ENCODE results near the gene ZNRF1. TPM values are rescaled to one million over a fixed set of nuclear protein-coding genes. Genes with fewer than 3 reads are reported as not detected.
A peak's percentile ranks its signal among the peaks of the same experiment; 100 is the strongest.

The ZNRF1 gene
- total and polyA plus RNA-seq, 2 of the 13 experiments (the other 11 are each of a cell fraction or from before 2014, with no cell fraction given) = 43.9 to 58.7 TPM

GRCh38 chr16:75070012-75070841, 71.4 kb downstream of the ZNRF1 start (continued):
- TF ChIP-seq, protein P1, sequence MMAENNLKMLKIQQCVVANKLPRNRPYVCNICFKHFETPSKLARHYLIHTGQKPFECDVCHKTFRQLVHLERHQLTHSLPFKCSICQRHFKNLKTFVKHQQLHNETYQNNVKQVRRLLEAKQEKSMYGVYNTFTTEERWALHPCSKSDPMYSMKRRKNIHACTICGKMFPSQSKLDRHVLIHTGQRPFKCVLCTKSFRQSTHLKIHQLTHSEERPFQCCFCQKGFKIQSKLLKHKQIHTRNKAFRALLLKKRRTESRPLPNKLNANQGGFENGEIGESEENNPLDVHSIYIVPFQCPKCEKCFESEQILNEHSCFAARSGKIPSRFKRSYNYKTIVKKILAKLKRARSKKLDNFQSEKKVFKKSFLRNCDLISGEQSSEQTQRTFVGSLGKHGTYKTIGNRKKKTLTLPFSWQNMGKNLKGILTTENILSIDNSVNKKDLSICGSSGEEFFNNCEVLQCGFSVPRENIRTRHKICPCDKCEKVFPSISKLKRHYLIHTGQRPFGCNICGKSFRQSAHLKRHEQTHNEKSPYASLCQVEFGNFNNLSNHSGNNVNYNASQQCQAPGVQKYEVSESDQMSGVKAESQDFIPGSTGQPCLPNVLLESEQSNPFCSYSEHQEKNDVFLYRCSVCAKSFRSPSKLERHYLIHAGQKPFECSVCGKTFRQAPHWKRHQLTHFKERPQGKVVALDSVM (CRISPR knock-in tag; IDR thresholded peaks at IDR 0.05) = no peak
- TF ChIP-seq ZNF292 (CRISPR knock-in tag; IDR thresholded peaks at IDR 0.05; ENCODE audit: borderline replicate concordance, low read depth) (peak; percentile 50; the same call in 1 of the 2 replicates), MZF1 (CRISPR knock-in tag; IDR thresholded peaks at IDR 0.05; ENCODE audit: borderline replicate concordance) (no peak), TBL1XR1 (IDR thresholded peaks at IDR 0.05; ENCODE audit: borderline replicate concordance, low read length, partially characterized antibody) (no peak), NR1H2 (CRISPR knock-in tag; IDR thresholded peaks at IDR 0.05; ENCODE audit: borderline replicate concordance, low read depth) (no peak), ZNF281 (CRISPR knock-in tag; IDR thresholded peaks at IDR 0.05; ENCODE audit: borderline replicate concordance) (peak; percentile 46; the same call in 1 of the 2 replicates), AKAP8 (CRISPR knock-in tag; IDR thresholded peaks at IDR 0.05) (no peak), MTF2 (CRISPR knock-in tag; IDR thresholded peaks at IDR 0.05; ENCODE audit: borderline replicate concordance) (no peak), ZSCAN22 (CRISPR knock-in tag; IDR thresholded peaks at IDR 0.05) (no peak), RAD21 (CRISPR knock-in tag; IDR thresholded peaks at IDR 0.05) (no peak), CBX1 (IDR thresholded peaks at IDR 0.05; ENCODE audit: low read depth) (no peak), EP300 (IDR thresholded peaks at IDR 0.05; ENCODE audit: low read depth in 2 of 2, low read length in 2 of 2) (peak; percentile 77 to 79; a peak in 3 of 4 replicates), EP300 (CRISPR knock-in tag; IDR thresholded peaks at IDR 0.05; ENCODE audit: borderline replicate concordance) (peak; percentile 66; the same call in 1 of the 2 replicates), ZKSCAN5 (CRISPR knock-in tag; IDR thresholded peaks at IDR 0.05) (no peak), SMAD1 (CRISPR knock-in tag; IDR thresholded peaks at IDR 0.05; ENCODE audit: borderline replicate concordance, low read depth) (no peak), PHF8 (CRISPR knock-in tag; IDR thresholded peaks at IDR 0.05) (no peak), NCOA2 (CRISPR knock-in tag; IDR thresholded peaks at IDR 0.05) (peak; percentile 79), ZNF543 (CRISPR knock-in tag; IDR thresholded peaks at IDR 0.05) (no peak), ZNF180 (CRISPR knock-in tag; IDR thresholded peaks at IDR 0.05; ENCODE audit: borderline replicate concordance, low read depth) (no peak), RAD51 (IDR thresholded peaks at IDR 0.05; ENCODE audit: borderline replicate concordance) (no peak)
- TF ChIP-seq, protein P2, sequence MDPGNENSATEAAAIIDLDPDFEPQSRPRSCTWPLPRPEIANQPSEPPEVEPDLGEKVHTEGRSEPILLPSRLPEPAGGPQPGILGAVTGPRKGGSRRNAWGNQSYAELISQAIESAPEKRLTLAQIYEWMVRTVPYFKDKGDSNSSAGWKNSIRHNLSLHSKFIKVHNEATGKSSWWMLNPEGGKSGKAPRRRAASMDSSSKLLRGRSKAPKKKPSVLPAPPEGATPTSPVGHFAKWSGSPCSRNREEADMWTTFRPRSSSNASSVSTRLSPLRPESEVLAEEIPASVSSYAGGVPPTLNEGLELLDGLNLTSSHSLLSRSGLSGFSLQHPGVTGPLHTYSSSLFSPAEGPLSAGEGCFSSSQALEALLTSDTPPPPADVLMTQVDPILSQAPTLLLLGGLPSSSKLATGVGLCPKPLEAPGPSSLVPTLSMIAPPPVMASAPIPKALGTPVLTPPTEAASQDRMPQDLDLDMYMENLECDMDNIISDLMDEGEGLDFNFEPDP (CRISPR knock-in tag; conservative IDR thresholded peaks at IDR 0.05) = no peak
- TF ChIP-seq, protein P3, sequence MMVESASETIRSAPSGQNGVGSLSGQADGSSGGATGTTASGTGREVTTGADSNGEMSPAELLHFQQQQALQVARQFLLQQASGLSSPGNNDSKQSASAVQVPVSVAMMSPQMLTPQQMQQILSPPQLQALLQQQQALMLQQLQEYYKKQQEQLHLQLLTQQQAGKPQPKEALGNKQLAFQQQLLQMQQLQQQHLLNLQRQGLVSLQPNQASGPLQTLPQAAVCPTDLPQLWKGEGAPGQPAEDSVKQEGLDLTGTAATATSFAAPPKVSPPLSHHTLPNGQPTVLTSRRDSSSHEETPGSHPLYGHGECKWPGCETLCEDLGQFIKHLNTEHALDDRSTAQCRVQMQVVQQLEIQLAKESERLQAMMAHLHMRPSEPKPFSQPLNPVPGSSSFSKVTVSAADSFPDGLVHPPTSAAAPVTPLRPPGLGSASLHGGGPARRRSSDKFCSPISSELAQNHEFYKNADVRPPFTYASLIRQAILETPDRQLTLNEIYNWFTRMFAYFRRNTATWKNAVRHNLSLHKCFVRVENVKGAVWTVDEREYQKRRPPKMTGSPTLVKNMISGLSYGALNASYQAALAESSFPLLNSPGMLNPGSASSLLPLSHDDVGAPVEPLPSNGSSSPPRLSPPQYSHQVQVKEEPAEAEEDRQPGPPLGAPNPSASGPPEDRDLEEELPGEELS (CRISPR knock-in tag; IDR thresholded peaks at IDR 0.05) = peak; percentile 99

All from HepG2 (cell line).